Pancreas (tissue), 10 donors: ENCODE data around the gene COL20A1. TPM values are rescaled to one million over a fixed set of nuclear protein-coding genes. Genes with fewer than 3 reads are reported as not detected.

Experiments
- ATAC-seq, 4 donors: fragments of 200-7000 bp; cut with Tn5 transposase; one replicate each; pipeline versions ENCODE4 v1.8.0 to v1.9.1; 2020; ENCODE audit warnings: mild to moderate bottlenecking in 4 of 4, moderate library complexity in 4 of 4
- DNase-seq, 6 donors: peaks; one replicate each; pipeline ENCODE4 v3.0.0-alpha.2; 2020
- FAIRE-seq: peaks from 2 replicates; lab custom pipeline; 2012; peaks lifted over from hg19 to GRCh38; lab: Jason Lieb, UNC
- H3K27ac ChIP-seq, 4 donors: fragments of 200-600 bp; sonication (generic); 1 replicate in 3 of 4; 2 replicates in 1 of 4; pipeline versions ENCODE4 v1.5.0 to v1.8.0; 2020
- H3K27me3 ChIP-seq, 4 donors: fragments of 200-600 bp; one replicate each; pipeline ENCODE4 v1.8.0; 2021
- H3K36me3 ChIP-seq, 3 donors: fragments of 200-600 bp; sonication (generic) in 1 of 3; one replicate each; pipeline versions ENCODE4 v1.5.0 to v1.8.0; 2020 to 2021
- H3K4me1 ChIP-seq, 3 donors: fragments of 200-600 bp; one replicate each; pipeline ENCODE4 v1.8.0; 2021
- H3K4me3 ChIP-seq, 4 donors: fragments of 200-600 bp; sonication (generic) in 2 of 4; one replicate each; pipeline versions ENCODE4 v1.5.0 to v1.8.0; 2020 to 2021
- H3K9me3 ChIP-seq, 4 donors: fragments of 200-600 bp; one replicate each; pipeline ENCODE4 v1.8.0; 2021
- WGBS, 2 donors: extraction: QIAGEN DNeasy Blood & Tissue Kit; methylation state at CpG; one replicate each; pipeline ENCODE4 v1.1.7; 2013; 5-methylcytosine and 5-hydroxymethylcytosine counted together
- intact Hi-C, 3 donors: fragments of 100-400 bp; cut with DNase I; formaldehyde crosslinking; loops; one replicate each; pipeline versions ENCODE4 v1.11.1 to v1.14.2; 2022
- polyA plus RNA-seq, 2 donors: library from polyadenylated mRNA; stranded (reverse); fragments of 200-250 nt; gene quantifications; one replicate each; pipeline ENCODE4 v1.2.3, GENCODE V29; 2013
- total RNA-seq, 6 donors: library from RNA; stranded (reverse); fragmentation: NEBNext Ultra II Directional in 4 of 6; extraction: Animal tissue kit (Norgen Biotek cat#: 25700) in 4 of 6; gene quantifications; one replicate each; pipeline versions ENCODE4 v1.2.1 to v1.2.4, GENCODE V29; 2021 to 2023
- TF ChIP-seq, protein P1 (sequence below), 4 donors: fragments of 200-600 bp; sonication (generic) in 3 of 4; IDR thresholded peaks; one replicate each; pipeline versions ENCODE4 v1.5.0 to v1.8.0; 2021; ENCODE audit warnings: antibody characterized with exemption in 4 of 4
- donor health status: healthy with polysubstance abuse.
- donor health status: DM: no; HTN: no; CAD: no; lungs with moderate emphysema.
- donor health status: DM: no; HTN: no; CAD: no.
- donor health status: control.
- donor health status: control.
- donor health status: Bipolar disorder and iron deficiency.
- donor health status: DM: yes; HTN: yes; CAD: no.
- donor health status: DM: no; HTN: no; CAD: no.
- donor health status: DM: no; HTN: no; CAD: no.
- donor health status: DM: yes; HTN: yes; CAD: no.

The COL20A1 gene
- total and polyA plus RNA-seq, 8 donors, result 0.05 TPM; not detected in 7

DNA sequence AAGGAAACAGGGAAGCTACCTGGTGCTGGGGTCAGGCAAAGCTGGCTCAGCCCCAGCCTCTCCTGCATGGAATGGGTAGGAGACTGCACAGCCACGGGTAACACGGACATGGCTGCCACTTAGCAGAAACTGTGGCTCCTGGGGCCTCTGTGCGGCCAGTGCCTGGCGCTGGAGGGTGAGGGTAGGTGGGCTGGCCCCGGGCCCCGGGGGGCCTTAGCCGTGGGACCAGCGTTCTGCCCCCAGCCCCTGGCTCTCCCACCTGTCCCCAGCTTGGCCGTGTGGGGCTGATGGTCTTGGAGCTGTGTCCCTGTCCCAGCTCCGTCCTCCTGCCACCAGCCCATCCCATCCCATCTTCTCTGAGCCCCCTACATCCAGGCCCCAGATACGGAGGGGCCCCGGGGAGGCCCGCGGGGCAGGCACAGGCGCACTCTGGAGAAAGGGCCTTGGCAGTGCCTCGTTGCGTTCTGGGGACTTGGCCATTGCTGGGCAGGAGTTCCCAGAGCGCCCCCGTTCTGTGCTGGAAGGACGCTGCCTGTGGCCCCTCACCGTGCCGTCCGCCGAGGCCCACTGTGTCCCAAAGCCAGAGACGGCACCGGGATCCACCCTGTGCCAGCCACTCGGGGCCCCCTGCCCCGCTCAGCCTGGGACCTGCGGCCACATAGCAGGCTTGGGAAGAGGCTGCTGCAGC is 56.0 kb downstream of the COL20A1 start:
- FAIRE-seq, result no peak
- TF ChIP-seq, protein P1, sequence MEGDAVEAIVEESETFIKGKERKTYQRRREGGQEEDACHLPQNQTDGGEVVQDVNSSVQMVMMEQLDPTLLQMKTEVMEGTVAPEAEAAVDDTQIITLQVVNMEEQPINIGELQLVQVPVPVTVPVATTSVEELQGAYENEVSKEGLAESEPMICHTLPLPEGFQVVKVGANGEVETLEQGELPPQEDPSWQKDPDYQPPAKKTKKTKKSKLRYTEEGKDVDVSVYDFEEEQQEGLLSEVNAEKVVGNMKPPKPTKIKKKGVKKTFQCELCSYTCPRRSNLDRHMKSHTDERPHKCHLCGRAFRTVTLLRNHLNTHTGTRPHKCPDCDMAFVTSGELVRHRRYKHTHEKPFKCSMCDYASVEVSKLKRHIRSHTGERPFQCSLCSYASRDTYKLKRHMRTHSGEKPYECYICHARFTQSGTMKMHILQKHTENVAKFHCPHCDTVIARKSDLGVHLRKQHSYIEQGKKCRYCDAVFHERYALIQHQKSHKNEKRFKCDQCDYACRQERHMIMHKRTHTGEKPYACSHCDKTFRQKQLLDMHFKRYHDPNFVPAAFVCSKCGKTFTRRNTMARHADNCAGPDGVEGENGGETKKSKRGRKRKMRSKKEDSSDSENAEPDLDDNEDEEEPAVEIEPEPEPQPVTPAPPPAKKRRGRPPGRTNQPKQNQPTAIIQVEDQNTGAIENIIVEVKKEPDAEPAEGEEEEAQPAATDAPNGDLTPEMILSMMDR (IDR thresholded peaks at IDR 0.05), result no peak
- no peaks in the 10 kb centered on the region for H3K36me3 ChIP-seq
- no peaks in the 10 kb centered on the region for H3K9me3 ChIP-seq
- peak in 1 of 6 donors; percentile 65 for DNase-seq
- intact Hi-C loops, result no loop called here
- H3K27me3 ChIP-seq, result peaks cover 0 to 9% (median 0%) of the 10 kb centered on the region in 4 donors
- 63 to 76% methylated on average over 24 to 29 of the region's 29 CpGs for WGBS, 2 donors
- no peak overlapping the region for H3K4me3 ChIP-seq
- H3K27ac ChIP-seq, result no peak overlapping the region
- H3K4me1 ChIP-seq, result no peaks in the 10 kb centered on the region
- no peak for ATAC-seq

DNA sequence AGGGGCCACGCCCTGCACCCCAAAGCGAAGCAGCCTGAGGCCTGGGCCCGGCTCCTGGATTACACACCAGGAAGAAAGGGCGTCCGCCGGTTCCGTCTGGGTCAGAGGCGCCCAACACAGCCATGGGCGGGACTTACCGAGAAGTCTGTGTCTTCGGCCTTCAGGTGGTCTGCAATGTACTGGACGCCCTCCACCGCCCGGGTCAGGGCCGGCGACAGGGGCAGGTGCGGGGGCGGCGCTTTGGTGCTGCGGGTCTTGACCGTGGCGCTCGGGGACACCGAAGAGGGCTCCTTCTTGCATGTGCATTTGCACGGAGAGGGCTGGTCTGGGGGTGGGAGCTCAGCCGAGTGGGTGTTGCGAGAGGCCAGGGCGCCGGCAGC is 56.5 kb downstream of the COL20A1 start:
- TF ChIP-seq, protein P1 (IDR thresholded peaks at IDR 0.05), result no peak
- ATAC-seq, result no peak
- Histone ChIP-seq H3K27me3 (peaks cover 0 to 7% (median 0%) of the 10 kb centered on the region in 4 donors), H3K36me3 (no peaks in the 10 kb centered on the region), H3K4me3 (no peak overlapping the region), H3K9me3 (no peaks in the 10 kb centered on the region), H3K27ac (no peak overlapping the region), H3K4me1 (no peaks in the 10 kb centered on the region)
- 69 to 86% methylated on average over 29 of the region's 29 CpGs for WGBS, 2 donors
- peak in 1 of 6 donors; percentile 11 for DNase-seq
- FAIRE-seq, result no peak
- intact Hi-C loops, result no loop called here

DNA sequence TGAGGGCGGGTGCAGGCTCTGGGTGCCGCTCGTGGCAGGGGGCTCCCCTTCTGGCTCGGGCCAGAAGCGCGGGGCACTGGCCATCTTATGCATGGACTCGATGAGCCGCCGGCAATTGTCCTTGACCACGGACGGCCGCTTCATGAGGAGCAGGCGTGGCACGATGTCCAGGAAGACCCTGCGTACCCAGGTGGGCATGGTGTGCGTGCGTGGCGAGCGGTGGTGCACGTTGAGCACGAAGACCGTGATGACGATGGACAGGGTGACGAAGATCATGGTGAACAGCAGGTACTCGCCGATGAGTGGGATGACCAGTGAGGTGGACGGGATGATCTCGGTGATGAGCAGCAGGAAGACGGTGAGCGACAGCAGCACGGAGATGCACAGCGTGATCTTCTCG is 57.2 kb downstream of the COL20A1 start:
- Histone ChIP-seq H3K36me3 (no peaks in the 10 kb centered on the region), H3K27me3 (peaks cover 0 to under 1% (median 0%) of the 10 kb centered on the region in 4 donors), H3K4me1 (no peaks in the 10 kb centered on the region), H3K9me3 (no peaks in the 10 kb centered on the region), H3K4me3 (no peak overlapping the region), H3K27ac (no peak overlapping the region)
- intact Hi-C loops, result no loop called here
- ATAC-seq (no peak), FAIRE-seq (no peak), DNase-seq (peak in 2 of 6 donors; percentile 9 to 53)
- 81 to 91% methylated on average over 30 to 33 of the region's 33 CpGs for WGBS, 2 donors
- TF ChIP-seq, protein P1 (IDR thresholded peaks at IDR 0.05), result no peak

DNA sequence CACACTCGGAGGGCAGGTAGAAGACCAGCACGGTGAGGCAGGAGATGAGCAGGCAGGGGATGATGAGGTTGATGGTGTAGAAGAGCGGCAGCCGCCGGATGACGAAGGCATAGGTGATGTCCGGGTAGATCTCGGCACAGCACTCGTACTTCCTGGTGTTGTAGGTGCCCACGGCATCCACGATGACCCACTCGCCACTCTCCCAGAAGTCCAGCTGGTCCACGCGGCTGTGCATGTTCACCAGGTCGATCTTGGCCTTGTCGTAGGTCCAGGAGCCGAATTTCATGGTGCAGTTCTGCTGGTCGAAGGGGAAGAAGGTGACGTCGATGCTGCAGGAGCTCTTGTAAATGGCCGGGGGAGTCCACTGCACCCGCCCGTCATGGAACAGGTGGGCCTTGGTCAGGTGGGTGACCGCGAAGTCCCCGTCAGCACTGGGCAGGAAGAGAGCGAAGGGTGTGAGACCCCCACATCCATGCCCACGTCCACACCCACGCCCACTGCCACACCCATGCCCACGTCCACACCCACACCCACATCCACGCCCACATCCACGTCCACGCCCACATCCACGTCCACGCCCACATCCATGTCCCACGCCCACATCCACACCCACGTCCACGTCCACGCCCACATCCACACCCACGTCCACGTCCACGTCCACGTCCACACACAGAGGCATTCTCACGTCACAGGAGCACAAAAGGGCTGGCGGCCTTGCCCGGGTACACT is 57.8 kb downstream of the COL20A1 start:
- no peak for FAIRE-seq
- H3K27me3 ChIP-seq, result no peaks in the 10 kb centered on the region

More for the DNA sequence above, 57.8 kb downstream of the COL20A1 start:
- Histone ChIP-seq H3K36me3 (no peaks in the 10 kb centered on the region), H3K4me1 (no peaks in the 10 kb centered on the region), H3K27ac (no peak overlapping the region), H3K4me3 (no peak overlapping the region), H3K9me3 (no peaks in the 10 kb centered on the region)
- no peak for ATAC-seq
- intact Hi-C loops, result no loop called here
- TF ChIP-seq, protein P1 (IDR thresholded peaks at IDR 0.05), result no peak
- WGBS, 2 donors, result 81 to 85% methylated on average over 44 to 46 of the region's 46 CpGs
- peak in 2 of 6 donors; percentile 11 to 35 for DNase-seq
